LNCaP clone FGC (cell line): ENCODE data around the gene MASP2.
"Not testable (repeated sequence)": the region's sequence is repeated elsewhere in the genome, so short reads cannot be mapped to it uniquely, and the experiment has no call there.

Source experiments
- DNase-seq: peaks from one replicate; pipeline ENCODE4 v3.0.0-alpha.2; 2011; ENCODE audit warnings: low read depth
- H3K4me3 ChIP-seq: 2 replicates; pipeline ENCODE4 v1.5.1; 2011; ENCODE audit warnings: mild to moderate bottlenecking, low read depth, low read length, control low read depth
- CTCF ChIP-seq: IDR thresholded peaks from 2 replicates; pipeline ENCODE4 v1.5.1; 2012; ENCODE audit warnings: mild to moderate bottlenecking; ENCODE audit not compliant: control insufficient read depth, insufficient read depth; ENCODE audit errors: extremely low read depth

The MASP2 gene

DNA sequence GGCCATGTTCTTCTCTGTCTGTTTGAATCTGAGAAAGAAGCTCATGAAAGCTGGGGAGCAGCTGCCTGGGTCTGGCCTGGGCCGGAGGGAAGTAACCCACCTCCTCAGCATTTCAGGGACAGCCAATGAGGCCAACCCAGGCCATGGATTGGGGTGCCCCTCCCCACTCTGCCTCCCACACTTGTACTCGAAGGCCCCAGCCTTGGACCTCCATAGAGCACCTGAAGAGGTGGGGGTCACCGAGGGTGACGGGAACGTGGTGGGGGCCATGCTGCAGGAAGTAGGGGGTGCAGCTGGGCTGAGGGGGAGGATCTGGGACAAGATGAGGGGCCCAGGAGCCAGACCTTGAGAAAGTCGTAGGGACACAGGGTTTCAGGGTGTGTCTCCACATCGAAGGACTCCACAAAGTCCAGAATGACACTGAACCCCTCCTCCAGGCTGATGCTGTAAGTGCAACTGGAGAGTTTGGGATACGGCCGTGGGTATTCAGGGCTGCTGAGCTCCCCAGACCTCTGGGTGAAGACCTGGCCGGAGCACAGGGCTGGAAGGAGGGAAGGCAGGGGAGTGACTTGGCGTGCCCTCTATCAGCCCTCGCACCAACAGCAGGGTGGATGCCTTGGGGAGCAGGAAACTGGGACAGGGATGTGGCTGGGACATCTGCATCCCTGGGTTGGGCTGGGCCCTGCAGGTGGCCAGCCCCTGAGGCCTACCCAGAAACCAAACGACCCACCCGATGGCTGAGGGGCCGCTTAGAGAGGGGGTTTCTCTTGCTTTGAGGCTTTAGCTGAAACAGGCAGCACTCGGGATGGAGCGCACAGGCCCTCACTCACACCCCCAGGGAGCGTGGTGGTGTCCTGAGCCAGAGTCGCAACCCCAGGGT is 3.8 kb downstream of the MASP2 start:
- no peak overlapping the region for H3K4me3 ChIP-seq
- no peak for DNase-seq
- TF ChIP-seq CTCF: no peak

DNA sequence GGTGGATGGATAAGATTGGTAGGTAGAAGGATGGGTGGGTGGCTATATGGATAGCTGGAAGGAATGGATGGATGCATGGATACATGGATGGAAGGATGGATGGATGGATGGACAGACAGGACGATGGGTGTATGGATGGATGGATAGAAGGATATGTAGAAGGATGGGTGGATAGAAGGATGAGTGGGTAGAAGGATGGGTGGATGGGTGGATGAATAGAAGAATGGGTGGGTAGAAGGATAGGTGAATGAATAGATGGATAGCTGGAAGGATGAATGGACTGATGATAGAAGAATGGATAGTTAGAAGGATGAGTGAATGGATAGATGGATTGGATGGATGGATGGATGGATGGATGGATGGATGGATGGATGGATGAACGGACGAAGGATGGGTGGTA is 5.0 kb downstream of the MASP2 start:
- no peak overlapping the region for H3K4me3 ChIP-seq
- no peak for DNase-seq
- no peak for TF ChIP-seq CTCF

GRCh38 chr1:11041048-11041447 is 6.0 kb downstream of the MASP2 start:
- DNase-seq: no peak
- no peak overlapping the region for H3K4me3 ChIP-seq
- no peak for TF ChIP-seq CTCF

GRCh38 chr1:11040105-11040429 is 7.0 kb downstream of the MASP2 start:
- H3K4me3 ChIP-seq, DNase-seq: not testable (repeated sequence)

DNA sequence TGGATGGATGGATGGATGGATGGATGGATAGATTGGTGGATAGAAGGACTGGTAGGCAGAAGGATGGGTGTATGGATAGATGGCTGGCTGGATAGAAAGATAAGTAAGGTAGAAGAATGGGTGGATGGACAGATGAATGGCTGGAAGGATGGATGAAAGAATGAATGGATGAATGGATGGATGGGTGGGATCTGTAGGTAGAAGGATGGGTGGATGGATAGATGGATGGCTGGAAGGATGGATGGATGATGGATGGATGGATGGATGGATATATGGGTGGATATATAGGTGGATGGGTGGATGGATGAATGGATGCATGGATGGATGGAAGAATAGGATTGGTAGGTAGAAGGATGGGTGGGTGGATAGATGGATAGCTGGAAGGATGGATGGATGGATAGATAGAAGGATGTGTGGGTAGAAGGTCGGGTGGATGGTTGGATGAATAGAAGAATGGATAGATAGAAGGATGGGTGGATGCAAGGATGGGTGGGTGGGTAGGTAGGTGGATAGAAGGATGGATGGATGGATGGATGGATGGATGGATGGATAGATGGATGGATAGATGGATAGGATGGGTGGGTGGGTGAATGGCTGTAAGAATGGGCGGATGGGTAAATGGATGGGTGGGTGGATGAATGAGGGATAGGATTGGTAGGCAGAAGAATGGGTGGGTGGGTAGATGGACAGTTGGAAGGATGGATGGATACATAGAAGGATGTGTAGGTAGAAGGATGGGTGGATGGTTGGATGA is 7.5 kb downstream of the MASP2 start:
- DNase-seq: no peak
- H3K4me3 ChIP-seq: no peak overlapping the region
- no peak for TF ChIP-seq CTCF

- no peak overlapping the region for H3K4me3 ChIP-seq
- DNase-seq: peak; percentile 63
- TF ChIP-seq CTCF: peak; percentile 99
Observed at GRCh38 chr1:11037740-11038182, 9.3 kb downstream of the MASP2 start.

GRCh38 chr1:11037019-11037739 is 9.9 kb downstream of the MASP2 start:
- H3K4me3 ChIP-seq, DNase-seq: not testable (repeated sequence)
